Stimulated activated CD4-positive, alpha-beta T cell treated with anti-CD3 and anti-CD28 coated beads, Interleukin-2, amount 100 ng/mL, for 48 hours (primary cell): ENCODE measurements around the gene EDC3.
"Not testable (repeated sequence)": the region's sequence is repeated elsewhere in the genome, so short reads cannot be mapped to it uniquely, and the experiment has no call there.

ENCODE experiments used
- DNase-seq, 2 donors: peaks; one replicate each; pipeline ENCODE4 v3.0.0-alpha.2; 2020

EDC3 gene

GRCh38 chr15:74605795-74606150 lies 90.1 kb downstream of the EDC3 start:
- DNase-seq: no peak

GRCh38 chr15:74604983-74605794 lies 90.6 kb downstream of the EDC3 start:
- no peak for DNase-seq

GRCh38 chr15:74603789-74604705 lies 91.8 kb downstream of the EDC3 start:
- DNase-seq: no peak

- no peak for DNase-seq
These were observed 92.6 kb downstream of the EDC3 start for GRCh38 chr15:74603026-74603788.

GRCh38 chr15:74599156-74599555 lies 96.7 kb downstream of the EDC3 start:
- DNase-seq: no peak

- peak; percentile 84 to 87 for DNase-seq
These were observed 97.5 kb downstream of the EDC3 start for GRCh38 chr15:74598126-74598842.

- DNase-seq: not testable (repeated sequence)
These were observed 98.6 kb downstream of the EDC3 start for GRCh38 chr15:74597146-74597705.

- DNase-seq: not testable (repeated sequence)
These were observed 99.1 kb downstream of the EDC3 start for GRCh38 chr15:74596736-74597135.

GRCh38 chr15:74595271-74595670 lies 100.6 kb downstream of the EDC3 start:
- no peak for DNase-seq

- no peak for DNase-seq
These were observed 101.4 kb downstream of the EDC3 start for GRCh38 chr15:74594455-74594854.

- DNase-seq: no peak
These were observed 102.7 kb downstream of the EDC3 start for GRCh38 chr15:74593122-74593521.

- no peak for DNase-seq
These were observed 103.6 kb downstream of the EDC3 start for GRCh38 chr15:74592222-74592621.

- DNase-seq: no peak
These were observed 106.0 kb downstream of the EDC3 start for GRCh38 chr15:74589826-74590225.

- DNase-seq: no peak
These were observed 110.0 kb downstream of the EDC3 start for GRCh38 chr15:74585857-74586256.

- DNase-seq: no peak
These were observed 110.6 kb downstream of the EDC3 start for GRCh38 chr15:74585191-74585590.

- DNase-seq: no peak
These were observed 111.0 kb downstream of the EDC3 start for GRCh38 chr15:74584779-74585178.

GRCh38 chr15:74584204-74584603 lies 111.6 kb downstream of the EDC3 start:
- no peak for DNase-seq
